ENCODE measurements around the gene NT5C3B.

Gene NT5C3B

GRCh38 chr17:41794540-41794975 lies 41.5 kb downstream of the NT5C3B start:
- no peaks in the 10 kb centered on the region for H3K27me3 ChIP-seq
- H3K4me2 ChIP-seq, result no peak overlapping the region
- no peaks in the 10 kb centered on the region for H3K9me3 ChIP-seq (replicated peaks in 1 of 11)
- peaks cover 35 to 56% (median 40%) of the 10 kb centered on the region in 10 experiments for H3K4me1 ChIP-seq
- H3K27ac ChIP-seq, result no peak overlapping the region
- no peaks in the 10 kb centered on the region for H3K36me3 ChIP-seq
- no peaks in the 10 kb centered on the region for H4K20me1 ChIP-seq
- no peak overlapping the region for H3K4me3 ChIP-seq
- no peak for TF ChIP-seq Cebpa-rat (IDR thresholded peaks at IDR 0.05)
- H3K9ac ChIP-seq, result no peak overlapping the region

DNA sequence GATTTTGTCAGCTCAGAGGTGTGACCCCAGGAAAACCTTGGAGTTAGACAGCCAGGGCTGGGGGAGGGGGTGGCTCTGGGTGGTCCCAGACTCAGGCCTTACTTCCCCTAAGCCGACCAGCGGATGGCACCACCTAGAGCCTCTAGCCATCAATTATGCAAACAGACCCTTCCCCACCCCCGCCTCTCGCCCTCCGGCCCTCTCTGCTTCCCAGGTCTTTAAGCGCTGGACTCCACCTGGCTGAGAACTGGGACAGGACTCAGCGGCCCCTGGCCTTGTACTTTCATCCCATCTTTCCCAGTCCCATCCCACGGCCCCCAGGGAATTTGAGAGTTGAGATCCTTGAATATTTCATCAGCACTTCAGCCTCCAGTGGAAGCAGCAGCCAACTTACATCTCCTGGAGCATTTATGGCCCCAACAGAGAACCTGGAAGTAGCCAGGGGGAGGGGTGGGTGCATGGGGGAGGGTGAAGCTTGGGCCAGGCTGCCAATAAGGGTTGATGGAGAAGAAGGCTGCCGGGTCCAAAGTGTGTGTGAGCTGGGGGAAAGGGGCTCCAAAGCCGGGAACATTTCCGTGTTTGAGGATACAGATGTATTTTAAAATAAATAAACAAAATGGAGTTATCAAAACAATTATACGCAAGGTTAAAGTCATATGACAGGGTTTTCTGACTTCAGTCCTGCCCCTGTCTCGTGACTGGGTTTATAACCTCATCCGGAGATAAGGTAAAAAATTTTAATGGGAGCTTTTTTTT lies 42.1 kb downstream of the NT5C3B start:
- H3K36me3 ChIP-seq, result no peaks in the 10 kb centered on the region
- H4K20me1 ChIP-seq, result no peaks in the 10 kb centered on the region
- H3K27ac ChIP-seq, result no peak overlapping the region
- TF ChIP-seq Cebpa-rat (IDR thresholded peaks at IDR 0.05), result no peak
- no peaks in the 10 kb centered on the region for H3K27me3 ChIP-seq
- H3K4me1 ChIP-seq, result peaks cover 41 to 62% (median 46%) of the 10 kb centered on the region in 10 experiments
- H3K4me2 ChIP-seq, result peak overlapping the region in 9 of 11 experiments; percentile 30 to 70 (median 58); a peak in 11 of 22 replicates
- H3K4me3 ChIP-seq, result no peak overlapping the region
- H3K9ac ChIP-seq, result no peak overlapping the region
- H3K9me3 ChIP-seq (replicated peaks in 1 of 11), result no peaks in the 10 kb centered on the region

DNA sequence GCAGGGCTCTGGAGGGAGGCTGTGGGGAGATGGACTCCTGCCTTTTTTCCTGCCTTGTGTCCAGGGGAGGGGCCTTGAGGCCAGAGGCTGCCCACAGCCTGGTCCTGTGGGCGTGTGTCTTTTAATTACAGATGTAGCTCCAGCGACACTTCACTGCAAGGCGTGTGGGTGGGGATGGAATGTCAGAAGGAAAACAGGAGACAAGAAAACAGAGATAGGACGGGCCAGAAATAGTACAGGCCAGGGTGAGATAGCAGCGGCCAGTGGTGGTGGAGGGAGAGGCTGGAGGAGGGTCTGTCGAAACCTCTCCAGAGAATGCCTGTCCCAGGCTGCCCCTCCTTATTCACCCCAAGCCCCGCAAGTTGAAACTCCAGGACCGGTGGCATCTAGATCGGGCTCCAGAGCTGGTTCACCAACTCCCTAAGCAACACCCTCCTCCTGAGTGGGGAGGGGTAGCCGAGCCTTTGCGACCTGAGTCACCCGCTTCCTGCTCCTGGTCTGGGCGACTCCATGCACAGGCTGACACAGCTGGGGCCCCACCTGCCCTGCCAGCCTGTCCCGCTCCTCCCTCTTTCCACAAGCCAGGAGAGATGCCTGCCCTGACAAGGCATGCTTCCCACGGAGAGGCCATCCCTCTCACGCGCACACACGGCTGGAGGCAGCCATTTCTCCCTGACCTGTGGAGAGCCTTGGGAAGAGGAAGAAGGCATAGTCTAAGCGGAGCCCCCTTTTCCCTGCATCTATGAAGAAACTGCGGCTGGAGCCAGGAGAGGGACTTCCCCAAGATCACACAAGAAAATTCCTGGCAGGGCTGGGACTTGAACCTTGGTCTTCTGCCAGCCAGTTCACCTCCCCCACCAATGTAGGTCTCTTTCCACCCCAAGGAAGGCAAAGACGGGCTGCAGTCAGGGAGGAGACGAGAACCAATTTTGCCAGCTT lies 42.9 kb downstream of the NT5C3B start:
- Histone ChIP-seq H4K20me1 (no peaks in the 10 kb centered on the region), H3K4me3 (no peak overlapping the region), H3K36me3 (no peaks in the 10 kb centered on the region), H3K4me1 (peaks cover 49 to 71% (median 55%) of the 10 kb centered on the region in 10 experiments), H3K4me2 (peak overlapping the region; percentile 30 to 70 (median 57)), H3K9me3 (replicated peaks in 1 of 11) (no peaks in the 10 kb centered on the region), H3K27ac (0 out of 22 replicates have a peak overlapping the region, but pooled peaks of 1 of the 11 experiments have one; percentile 8), H3K9ac (peak overlapping the region in 2 of 11 experiments; percentile 47 to 54; a peak in 4 of 22 replicates), H3K27me3 (no peaks in the 10 kb centered on the region)
- TF ChIP-seq Cebpa-rat (IDR thresholded peaks at IDR 0.05), result no peak

- peaks cover 0 to 7% (median 0%) of the 10 kb centered on the region in 11 experiments; a peak in 2 of 22 replicates for H3K36me3 ChIP-seq
- no peak overlapping the region; a peak in 2 of 20 replicates for H3K4me3 ChIP-seq
- H3K4me2 ChIP-seq, result peak overlapping the region; percentile 28 to 87 (median 77); a peak in 17 of 22 replicates
- H3K27ac ChIP-seq, result no peak overlapping the region; a peak in 1 of 22 replicates
- H3K27me3 ChIP-seq, result no peaks in the 10 kb centered on the region
- H3K4me1 ChIP-seq, result peaks cover 66 to 85% (median 78%) of the 10 kb centered on the region in 10 experiments
- TF ChIP-seq Cebpa-rat (IDR thresholded peaks at IDR 0.05), result no peak
- no peaks in the 10 kb centered on the region for H3K9me3 ChIP-seq (replicated peaks in 1 of 11)
- no peak overlapping the region for H3K9ac ChIP-seq
- H4K20me1 ChIP-seq, result peaks cover 9 to 30% (median 21%) of the 10 kb centered on the region in 11 experiments; a peak in 21 of 22 replicates
Observed at GRCh38 chr17:41787021-41787418, 49.0 kb downstream of the NT5C3B start.

DNA sequence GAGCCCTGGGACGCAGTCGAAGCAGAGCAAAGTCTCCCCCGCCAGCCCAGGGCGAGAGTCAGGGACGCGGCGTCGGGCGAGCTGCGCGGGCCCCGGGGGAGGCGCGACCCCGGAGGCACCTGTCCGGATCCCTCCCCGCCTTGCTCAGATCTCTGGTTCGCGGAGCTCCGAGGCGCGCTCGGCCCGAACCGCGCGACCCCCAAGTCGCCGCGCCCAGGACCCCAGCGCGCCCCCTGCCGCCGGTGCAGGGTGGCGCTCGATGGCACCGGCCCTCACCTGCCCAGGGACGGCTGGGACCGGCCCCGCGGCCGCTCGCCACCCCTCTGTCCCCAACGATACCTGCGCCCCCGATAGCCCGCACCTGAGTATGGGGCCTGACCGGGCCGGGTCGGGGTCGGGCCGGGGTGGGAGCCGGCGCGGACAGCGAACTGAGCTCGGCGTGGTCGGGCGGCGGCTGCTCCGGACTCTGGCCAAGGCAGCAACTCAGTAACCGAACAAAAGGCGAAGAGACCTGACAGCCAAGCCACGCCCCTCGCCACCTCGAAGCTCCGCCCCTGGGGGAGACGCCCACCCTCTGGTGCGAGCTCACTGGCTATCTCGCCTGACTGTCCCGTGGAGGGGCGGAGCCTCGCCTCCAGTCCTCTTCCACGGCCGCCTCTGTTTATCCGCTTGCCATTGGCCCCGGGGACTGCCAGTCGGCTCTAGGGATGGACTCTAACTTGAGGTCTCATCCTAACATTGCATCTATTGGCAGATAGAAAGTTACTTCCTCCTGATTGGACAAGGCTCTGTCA lies 49.6 kb downstream of the NT5C3B start, which contains the start of gene JUP:
TSS of gene JUP (minus strand) at position 485 of the 794 bp plus-strand sequence. CDS start 14,857 bp downstream, outside the sequence.
- Histone ChIP-seq H3K4me3 (peak within 1 kb of the TSS; percentile 70 to 92 (median 82)), H3K9me3 (replicated peaks in 1 of 11) (no peaks in the 10 kb centered on the region), H4K20me1 (peaks cover 15 to 36% (median 27%) of the 10 kb centered on the region in 11 experiments), H3K27ac (peak within 1 kb of the TSS; percentile 55 to 97 (median 91)), H3K27me3 (no peaks in the 10 kb centered on the region), H3K4me1 (peaks cover 72 to 85% (median 81%) of the 10 kb centered on the region in 10 experiments), H3K9ac (peak within 1 kb of the TSS; percentile 84 to 94 (median 89)), H3K36me3 (peaks cover 0 to 7% (median 0%) of the 10 kb centered on the region in 11 experiments; a peak in 2 of 22 replicates), H3K4me2 (peak within 1 kb of the TSS; percentile 86 to 99 (median 94))
- no peak for TF ChIP-seq Cebpa-rat (IDR thresholded peaks at IDR 0.05)

GRCh38 chr17:41785859-41786226 lies 50.2 kb downstream of the NT5C3B start:
- H3K4me3 ChIP-seq, result peak overlapping the region; percentile 70 to 92 (median 82)
- peak overlapping the region; percentile 79 to 99 (median 94) for H3K4me2 ChIP-seq
- no peak for TF ChIP-seq Cebpa-rat (IDR thresholded peaks at IDR 0.05)
- peak overlapping the region; percentile 84 to 94 (median 89) for H3K9ac ChIP-seq
- H3K36me3 ChIP-seq, result peaks cover 0 to 7% (median 0%) of the 10 kb centered on the region in 11 experiments; a peak in 2 of 22 replicates
- H3K4me1 ChIP-seq, result peaks cover 72 to 85% (median 81%) of the 10 kb centered on the region in 10 experiments
- H3K9me3 ChIP-seq (replicated peaks in 1 of 11), result no peaks in the 10 kb centered on the region
- peak overlapping the region; percentile 55 to 97 (median 91) for H3K27ac ChIP-seq
- H4K20me1 ChIP-seq, result peaks cover 20 to 41% (median 32%) of the 10 kb centered on the region in 11 experiments
- no peaks in the 10 kb centered on the region for H3K27me3 ChIP-seq

DNA sequence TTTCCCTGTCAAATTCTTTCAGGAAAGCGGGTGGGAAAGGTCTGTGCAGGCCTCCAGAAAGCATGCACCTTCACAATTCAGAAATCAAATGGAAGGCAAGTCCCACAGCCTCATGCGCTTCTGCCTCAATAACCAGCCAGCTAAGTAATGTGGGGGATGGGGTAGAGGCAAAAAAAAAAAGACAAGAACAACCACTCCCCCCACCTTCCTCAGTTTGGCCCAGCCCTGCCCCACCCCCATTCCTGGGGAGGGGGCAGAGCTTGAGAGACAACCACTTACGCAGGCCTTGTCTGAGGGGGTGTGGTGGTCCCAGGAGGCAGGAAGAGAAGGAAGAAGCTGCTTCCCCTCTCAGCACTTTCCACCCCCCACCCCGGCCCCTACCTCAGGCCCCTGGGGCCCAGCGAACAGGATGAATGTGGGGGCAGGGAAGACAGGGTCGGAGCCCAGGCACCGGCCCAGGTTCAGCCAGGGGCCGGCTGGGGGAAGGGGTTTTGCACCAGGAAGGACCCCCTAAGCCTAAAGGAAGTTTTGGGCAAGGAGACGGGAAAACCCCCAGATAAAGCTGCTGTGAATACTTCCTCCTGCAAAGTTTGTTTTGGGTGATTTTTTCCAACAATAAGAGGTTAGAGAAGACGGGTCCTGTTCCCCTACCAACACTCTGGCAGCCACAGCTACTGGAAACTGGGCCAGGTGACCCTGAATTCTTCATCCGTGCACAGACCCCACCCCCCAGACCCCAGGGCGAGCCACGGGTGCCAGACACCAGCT lies 50.8 kb downstream of the NT5C3B start:
- Histone ChIP-seq H3K4me1 (peaks cover 72 to 84% (median 81%) of the 10 kb centered on the region in 10 experiments), H3K9ac (peak overlapping the region; percentile 84 to 94 (median 89)), H3K27me3 (no peaks in the 10 kb centered on the region), H3K4me2 (peak overlapping the region; percentile 79 to 99 (median 94)), H3K9me3 (replicated peaks in 1 of 11) (no peaks in the 10 kb centered on the region), H3K27ac (peak overlapping the region; percentile 55 to 97 (median 91); a peak in 21 of 22 replicates), H4K20me1 (peaks cover 24 to 47% (median 38%) of the 10 kb centered on the region in 11 experiments), H3K36me3 (peaks cover 0 to 7% (median 0%) of the 10 kb centered on the region in 11 experiments; a peak in 2 of 22 replicates), H3K4me3 (peak overlapping the region; percentile 70 to 92 (median 82))
- no peak for TF ChIP-seq Cebpa-rat (IDR thresholded peaks at IDR 0.05)

Measured in BLaER1 treated with 17β-estradiol and CSF1 and Interleukin-3, amounts not matched to agents 10 nM and 100 nM (cell line).